ENCODE results near the gene LIF.

Gene LIF

DNA sequence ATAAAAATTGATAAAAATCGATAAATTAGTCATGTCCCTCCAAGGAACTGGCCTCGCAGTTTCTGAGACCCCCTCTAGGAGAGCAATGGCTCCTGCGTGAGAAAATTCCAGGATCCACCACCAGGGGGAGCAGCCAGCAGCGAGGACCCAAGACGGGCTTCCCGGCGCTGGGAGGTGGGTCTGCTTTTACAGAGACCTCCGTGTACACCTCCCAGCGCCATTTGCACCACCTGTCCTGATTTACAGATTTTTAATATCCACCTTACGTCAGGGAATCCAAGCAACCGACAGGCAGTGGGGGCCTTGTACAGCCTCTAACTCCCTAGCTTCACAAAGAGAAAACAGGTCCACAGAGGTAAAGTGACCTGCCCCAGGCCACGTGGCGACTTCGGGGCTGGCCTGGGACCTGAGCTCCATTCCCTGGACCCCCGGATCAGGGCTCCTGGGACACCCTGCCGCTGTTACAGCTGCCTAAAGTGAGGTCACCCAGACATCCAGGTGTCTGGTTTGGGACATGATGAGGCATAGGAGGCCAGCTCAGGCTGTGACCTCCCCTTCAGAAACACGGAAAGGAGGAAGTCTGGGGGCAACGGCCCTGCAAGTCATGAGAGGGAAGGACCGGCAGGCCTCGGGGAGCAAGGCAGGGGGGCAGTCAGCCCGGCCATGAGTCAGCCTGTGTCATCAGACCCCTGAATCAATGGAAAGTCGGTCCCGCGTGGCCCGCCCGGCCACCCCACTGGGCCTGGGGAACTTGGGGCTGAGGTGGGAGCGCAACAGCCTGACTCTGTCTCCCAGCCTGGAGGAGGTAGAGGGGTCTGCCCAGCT, 16.6 kb upstream of the LIF start:
- H3K27ac Mint-ChIP-seq, result peak overlapping the region; percentile 52
- peak; percentile 59 for DNase-seq
- peaks cover 1 to 13% of the 10 kb centered on the region in 2 donors for H3K36me3 Mint-ChIP-seq
- ATAC-seq (replicated peaks), result peak in 1 of 2 donors; percentile 18
- peaks cover 4 to 7% of the 10 kb centered on the region in 2 donors for H3K27me3 Mint-ChIP-seq
- no peaks in the 10 kb centered on the region for H3K9me3 Mint-ChIP-seq
- H3K4me1 Mint-ChIP-seq, result peaks cover 30 to 61% of the 10 kb centered on the region in 2 donors
- H3K4me3 Mint-ChIP-seq, result peak overlapping the region; percentile 64 to 80

DNA sequence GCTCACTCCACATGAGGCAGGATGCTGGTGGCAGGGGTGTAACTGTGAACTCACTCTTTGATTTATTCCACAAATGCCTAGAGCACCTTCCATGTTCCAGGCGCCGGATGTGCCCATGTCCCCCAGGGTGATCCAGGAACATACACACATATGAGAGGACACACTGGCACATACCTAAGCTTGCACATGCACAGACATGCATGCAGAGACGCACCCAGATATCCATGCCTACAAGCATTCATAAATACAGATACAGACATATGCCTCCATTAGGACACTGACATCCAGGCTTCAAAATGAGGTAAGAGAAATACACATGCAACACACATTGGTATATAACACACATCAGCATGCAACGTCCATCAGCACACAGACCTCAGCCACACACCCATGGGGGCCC, 15.6 kb upstream of the LIF start:
- H3K36me3 Mint-ChIP-seq, result peaks cover 0 to 13% of the 10 kb centered on the region in 2 donors
- ATAC-seq (replicated peaks), result no peak
- H3K27ac Mint-ChIP-seq, result no peak overlapping the region
- H3K27me3 Mint-ChIP-seq, result peaks cover 4 to 7% of the 10 kb centered on the region in 2 donors
- H3K9me3 Mint-ChIP-seq, result no peaks in the 10 kb centered on the region
- H3K4me3 Mint-ChIP-seq, result no peak overlapping the region
- H3K4me1 Mint-ChIP-seq, result peaks cover 24 to 55% of the 10 kb centered on the region in 2 donors
- DNase-seq, result no peak

DNA sequence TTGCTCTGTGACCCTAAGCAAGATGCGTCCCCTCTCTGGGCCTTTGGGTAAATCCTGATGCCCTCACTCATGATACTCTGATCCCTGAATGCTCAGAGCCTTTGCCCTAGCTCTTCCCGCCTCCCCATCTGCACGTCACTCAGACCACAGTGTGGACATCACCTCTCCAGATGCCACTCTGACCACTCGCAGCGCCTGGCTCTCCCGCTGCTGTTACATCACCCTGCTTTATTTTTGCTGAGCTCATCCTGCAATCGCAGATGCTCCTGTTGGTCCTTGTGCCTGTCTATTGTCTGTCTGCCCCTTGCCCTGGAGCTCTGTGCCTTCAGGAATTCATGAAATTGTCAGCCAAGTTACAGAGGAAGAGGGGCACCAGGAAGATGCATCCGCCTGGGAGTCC, 14.6 kb upstream of the LIF start:
- no peak for DNase-seq
- no peak for ATAC-seq (replicated peaks)
- no peaks in the 10 kb centered on the region for H3K9me3 Mint-ChIP-seq
- H3K27ac Mint-ChIP-seq, result no peak overlapping the region
- H3K36me3 Mint-ChIP-seq, result peaks cover 0 to 13% of the 10 kb centered on the region in 2 donors
- peaks cover 17 to 51% of the 10 kb centered on the region in 2 donors for H3K4me1 Mint-ChIP-seq
- peaks cover 4 to 7% of the 10 kb centered on the region in 2 donors for H3K27me3 Mint-ChIP-seq
- H3K4me3 Mint-ChIP-seq, result no peak overlapping the region

DNA sequence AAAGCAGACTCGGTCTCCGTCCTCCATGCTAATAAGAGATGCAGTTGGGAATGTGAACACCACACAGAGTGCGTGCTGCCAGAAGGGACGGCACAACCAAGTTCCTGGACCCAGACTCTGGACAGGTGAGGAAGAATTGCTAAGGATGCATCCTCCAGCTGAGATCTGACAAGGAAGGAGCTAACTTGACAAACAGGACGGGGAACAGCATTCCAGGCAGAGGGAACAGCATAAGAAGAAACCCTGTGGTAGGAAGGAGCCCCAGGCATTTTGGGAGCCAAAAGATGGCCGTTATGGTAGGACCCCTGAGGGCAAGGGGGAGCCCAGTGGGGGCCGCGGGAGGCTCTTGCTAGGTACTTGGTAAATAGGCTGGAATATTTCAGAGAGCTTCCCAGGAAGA, 14.1 kb upstream of the LIF start:
- Mint-ChIP-seq H3K4me1 (peaks cover 15 to 51% of the 10 kb centered on the region in 2 donors), H3K9me3 (no peaks in the 10 kb centered on the region), H3K27me3 (peaks cover 4 to 7% of the 10 kb centered on the region in 2 donors), H3K36me3 (peaks cover 0 to 13% of the 10 kb centered on the region in 2 donors), H3K27ac (no peak overlapping the region), H3K4me3 (no peak overlapping the region)
- ATAC-seq (replicated peaks), result no peak
- DNase-seq, result no peak

DNA sequence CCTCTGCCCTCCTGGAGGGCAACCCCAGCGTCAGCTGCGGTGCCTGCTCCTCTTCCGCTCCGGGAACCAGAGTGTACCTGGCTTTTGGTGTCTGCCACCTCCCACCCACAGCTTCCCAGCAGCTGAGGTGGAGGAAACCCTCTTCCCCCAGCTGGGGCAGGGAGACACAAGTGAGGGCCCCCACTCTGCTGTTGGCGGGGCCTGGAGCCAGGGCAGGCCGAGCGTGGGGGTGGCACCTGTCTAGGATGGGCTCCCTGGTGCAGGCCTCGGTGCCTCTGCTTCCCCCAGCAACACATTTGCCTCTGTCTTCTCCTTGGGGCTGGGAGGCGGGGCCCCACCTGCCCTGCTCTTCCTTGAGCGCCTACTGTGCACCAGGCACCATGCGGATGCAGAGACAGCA, 13.7 kb upstream of the LIF start:
- DNase-seq (no peak), ATAC-seq (replicated peaks) (no peak)
- Mint-ChIP-seq H3K27me3 (peaks cover 4 to 7% of the 10 kb centered on the region in 2 donors), H3K4me1 (peaks cover 12 to 50% of the 10 kb centered on the region in 2 donors), H3K36me3 (peaks cover 0 to 13% of the 10 kb centered on the region in 2 donors), H3K9me3 (no peaks in the 10 kb centered on the region), H3K4me3 (no peak overlapping the region), H3K27ac (no peak overlapping the region)

DNA sequence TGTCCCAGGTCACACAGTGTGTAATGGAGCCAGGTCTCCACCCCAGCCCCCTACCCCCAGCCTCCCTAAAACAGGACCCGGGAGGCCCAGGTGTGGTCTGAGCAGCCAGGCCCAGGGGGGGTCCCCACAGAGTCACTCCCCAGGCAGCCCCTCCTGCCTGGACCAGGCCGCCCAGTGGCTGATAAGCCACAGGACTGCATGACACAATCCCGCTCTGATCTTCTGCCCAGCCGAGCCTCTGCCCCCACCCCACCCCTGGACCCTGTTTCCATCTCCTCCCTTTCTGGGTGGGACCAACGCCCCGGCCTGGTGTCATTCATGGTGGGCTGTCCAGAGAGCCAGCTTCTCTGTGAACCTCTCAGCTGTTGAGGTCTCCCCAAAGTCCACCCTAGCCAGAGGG, 7.8 kb upstream of the LIF start:
- Mint-ChIP-seq H3K4me1 (peaks cover 12 to 41% of the 10 kb centered on the region in 2 donors), H3K4me3 (no peak overlapping the region), H3K27ac (peak overlapping the region; percentile 62), H3K27me3 (peaks cover 0 to 12% of the 10 kb centered on the region in 2 donors), H3K9me3 (no peaks in the 10 kb centered on the region), H3K36me3 (no peaks in the 10 kb centered on the region)
- no peak for DNase-seq
- ATAC-seq (replicated peaks), result no peak

DNA sequence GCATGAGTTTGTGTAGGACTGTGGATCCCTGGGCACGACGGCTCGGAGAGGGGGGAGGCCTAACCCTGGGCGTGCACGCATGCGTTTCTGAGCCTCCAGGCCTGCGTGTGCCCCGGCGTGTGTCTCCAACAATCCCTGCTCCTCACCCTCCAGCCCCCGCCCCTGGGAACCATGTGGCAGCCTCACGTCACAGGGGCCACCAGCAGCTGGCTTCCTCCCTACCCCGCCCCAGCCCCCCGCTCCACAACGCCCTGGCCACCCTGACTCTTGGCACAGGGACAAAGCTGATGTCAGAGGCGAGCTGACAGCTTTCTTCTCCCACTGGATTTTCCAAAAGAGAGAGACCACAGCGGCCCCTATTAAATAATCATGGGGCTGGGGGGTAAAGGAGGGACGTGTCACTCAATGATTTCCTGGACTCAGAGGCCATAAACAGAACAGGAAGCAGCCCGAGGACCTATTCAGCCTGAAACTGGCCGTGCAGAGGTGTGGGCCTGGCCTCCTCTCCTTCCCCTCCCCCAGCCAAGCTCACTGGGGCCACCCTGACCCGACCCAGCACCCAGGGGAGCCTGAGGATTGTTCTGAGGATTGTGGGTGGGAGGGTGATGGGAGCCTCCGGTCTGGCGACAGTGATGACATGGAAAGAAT, 6.8 kb upstream of the LIF start:
- H3K36me3 Mint-ChIP-seq, result no peaks in the 10 kb centered on the region
- H3K4me1 Mint-ChIP-seq, result peaks cover 17 to 44% of the 10 kb centered on the region in 2 donors
- DNase-seq (no peak), ATAC-seq (replicated peaks) (peak in 1 of 2 donors; percentile 29)
- peaks cover 8 to 13% of the 10 kb centered on the region in 2 donors for H3K27me3 Mint-ChIP-seq
- H3K27ac Mint-ChIP-seq, result no peak overlapping the region
- no peaks in the 10 kb centered on the region for H3K9me3 Mint-ChIP-seq
- no peak overlapping the region for H3K4me3 Mint-ChIP-seq

DNA sequence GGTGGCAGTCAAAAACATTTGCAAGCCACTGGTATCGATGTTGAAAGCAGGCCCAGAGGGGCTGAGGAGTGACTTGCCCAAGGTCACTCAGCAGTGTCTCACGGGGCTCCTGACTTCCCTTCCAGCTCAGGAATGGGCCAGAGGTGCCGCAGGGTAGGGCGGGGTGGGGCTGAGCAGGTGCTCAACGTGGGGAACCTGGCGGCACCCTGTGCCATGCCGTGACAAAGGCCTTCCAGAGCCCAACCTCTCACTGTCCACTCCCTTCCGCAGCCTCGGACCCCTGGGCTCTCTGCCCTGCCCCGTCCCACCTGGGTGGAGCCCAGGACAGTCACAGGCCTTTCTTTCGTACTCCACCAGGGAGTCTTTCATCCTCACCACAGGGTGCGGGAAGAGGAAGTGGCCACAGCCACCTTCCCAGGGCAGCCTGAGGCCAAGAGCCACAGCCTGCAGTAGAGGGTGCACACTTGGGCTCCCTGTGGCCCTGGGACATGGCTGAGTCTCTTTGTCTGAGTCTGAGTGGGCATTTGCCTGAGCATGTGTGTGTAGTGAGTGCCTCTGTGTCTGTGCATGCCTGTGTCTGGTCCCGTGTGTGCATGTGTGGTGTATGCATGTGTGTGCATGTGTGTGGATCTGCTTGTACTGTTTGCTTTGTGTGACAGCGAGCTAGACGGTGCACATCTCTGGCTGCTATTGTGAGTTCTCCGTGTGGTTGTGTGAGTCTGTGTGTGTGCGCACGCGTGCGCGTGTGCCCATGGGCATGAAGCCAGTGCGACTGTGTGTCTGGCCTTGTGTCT, 6.0 kb upstream of the LIF start:
- ATAC-seq (replicated peaks) (peak in 1 of 2 donors; percentile 14), DNase-seq (no peak)
- Mint-ChIP-seq H3K27me3 (peaks cover 15 to 20% of the 10 kb centered on the region in 2 donors), H3K27ac (no peak overlapping the region), H3K4me1 (peaks cover 23 to 46% of the 10 kb centered on the region in 2 donors), H3K9me3 (no peaks in the 10 kb centered on the region), H3K36me3 (no peaks in the 10 kb centered on the region), H3K4me3 (no peak overlapping the region)

DNA sequence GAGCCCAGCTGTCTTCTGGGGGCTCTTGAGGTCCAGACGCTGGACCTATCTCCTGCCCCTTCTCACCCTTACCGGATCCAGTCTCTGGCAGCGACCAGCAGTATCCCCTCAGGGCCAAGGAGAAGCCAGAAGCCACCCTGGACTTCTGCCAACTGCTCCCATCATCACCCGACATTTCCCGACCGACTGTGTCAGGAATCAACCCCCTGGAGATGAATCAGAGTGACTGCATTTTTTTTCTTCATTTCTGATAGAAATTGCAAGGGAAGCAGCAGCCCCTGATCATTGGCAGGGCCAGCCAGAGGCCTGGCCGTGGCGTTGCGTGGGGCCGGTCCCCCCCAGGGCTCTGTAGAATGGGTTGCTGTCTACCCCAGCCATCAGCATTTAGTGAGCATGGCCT, 5.2 kb upstream of the LIF start:
- Mint-ChIP-seq H3K9me3 (no peaks in the 10 kb centered on the region), H3K4me1 (peaks cover 30 to 54% of the 10 kb centered on the region in 2 donors), H3K4me3 (no peak overlapping the region), H3K36me3 (no peaks in the 10 kb centered on the region), H3K27me3 (peaks cover 21 to 29% of the 10 kb centered on the region in 2 donors), H3K27ac (no peak overlapping the region)
- ATAC-seq (replicated peaks), result no peak
- DNase-seq, result no peak

DNA sequence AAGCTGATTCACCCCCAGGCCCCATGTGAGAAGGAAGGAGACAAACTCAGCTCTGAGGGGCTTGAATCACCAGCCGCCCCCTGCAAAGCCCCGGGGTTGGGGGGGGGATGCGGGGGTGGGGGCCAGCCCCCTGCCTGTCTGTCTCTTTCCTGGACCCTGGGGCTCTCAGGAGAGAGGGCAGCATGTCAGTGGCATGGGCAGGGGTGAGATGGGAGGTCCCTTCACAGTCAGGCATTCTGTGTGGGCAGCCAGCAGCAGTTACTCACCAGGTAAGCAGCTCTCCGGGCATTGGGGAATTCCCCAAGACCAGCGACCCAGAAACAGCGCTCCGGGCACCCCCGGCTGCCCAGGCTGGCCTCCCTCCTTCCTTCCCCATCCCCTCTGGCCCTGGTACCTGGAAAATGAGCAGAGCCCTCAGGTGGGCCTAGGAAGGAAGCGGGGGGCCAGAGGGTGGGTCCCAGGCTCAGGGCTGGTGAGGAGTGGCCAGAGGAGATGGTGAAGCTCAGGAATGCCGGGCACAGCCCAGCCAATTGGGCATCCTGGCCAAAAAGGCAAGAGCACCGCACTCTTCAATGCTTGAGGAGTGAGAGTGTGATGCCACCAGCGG, 4.2 kb upstream of the LIF start:
- ATAC-seq (replicated peaks), result peak; percentile 77 to 80
- no peaks in the 10 kb centered on the region for H3K36me3 Mint-ChIP-seq

DNA sequence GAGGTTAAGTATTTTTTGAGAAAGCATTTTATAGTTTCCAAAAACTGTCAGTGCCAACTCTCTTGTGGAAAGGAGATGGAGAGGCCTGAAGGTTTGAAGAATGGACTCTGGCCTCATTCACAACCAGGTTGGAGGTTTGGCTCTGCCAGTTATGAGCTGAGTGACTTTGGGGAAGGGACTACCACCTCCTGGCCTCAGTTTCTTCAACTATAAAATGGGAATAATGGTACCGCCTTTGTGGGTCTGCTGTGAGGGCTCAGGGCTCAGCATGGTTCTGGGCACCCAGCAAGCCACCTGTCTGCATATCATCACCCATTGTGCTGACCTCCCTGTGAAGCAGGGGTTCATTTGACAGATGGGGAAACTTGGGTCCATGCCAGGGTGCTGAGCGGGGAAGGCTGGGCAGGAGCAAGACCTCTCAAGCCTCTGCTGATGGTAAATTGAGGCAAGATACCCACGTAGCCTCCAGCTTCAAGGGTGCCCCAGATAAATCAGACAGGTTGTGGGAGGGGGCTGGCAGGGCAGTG, 3.5 kb upstream of the LIF start:
- H3K27ac Mint-ChIP-seq, result peak overlapping the region; percentile 42
- H3K9me3 Mint-ChIP-seq, result no peaks in the 10 kb centered on the region
- H3K4me1 Mint-ChIP-seq, result peaks cover 39 to 57% of the 10 kb centered on the region in 2 donors
- peaks cover 36 to 45% of the 10 kb centered on the region in 2 donors for H3K27me3 Mint-ChIP-seq
- no peak for ATAC-seq (replicated peaks)
- no peaks in the 10 kb centered on the region for H3K36me3 Mint-ChIP-seq
- no peak for DNase-seq
- no peak overlapping the region for H3K4me3 Mint-ChIP-seq

More for the DNA sequence above, 4.2 kb upstream of the LIF start:
- Mint-ChIP-seq H3K27ac (no peak overlapping the region), H3K27me3 (peaks cover 30 to 39% of the 10 kb centered on the region in 2 donors), H3K4me3 (peak overlapping the region in 1 of 2 donors; percentile 37), H3K9me3 (no peaks in the 10 kb centered on the region), H3K4me1 (peaks cover 36 to 54% of the 10 kb centered on the region in 2 donors)
- DNase-seq, result peak; percentile 35

DNA sequence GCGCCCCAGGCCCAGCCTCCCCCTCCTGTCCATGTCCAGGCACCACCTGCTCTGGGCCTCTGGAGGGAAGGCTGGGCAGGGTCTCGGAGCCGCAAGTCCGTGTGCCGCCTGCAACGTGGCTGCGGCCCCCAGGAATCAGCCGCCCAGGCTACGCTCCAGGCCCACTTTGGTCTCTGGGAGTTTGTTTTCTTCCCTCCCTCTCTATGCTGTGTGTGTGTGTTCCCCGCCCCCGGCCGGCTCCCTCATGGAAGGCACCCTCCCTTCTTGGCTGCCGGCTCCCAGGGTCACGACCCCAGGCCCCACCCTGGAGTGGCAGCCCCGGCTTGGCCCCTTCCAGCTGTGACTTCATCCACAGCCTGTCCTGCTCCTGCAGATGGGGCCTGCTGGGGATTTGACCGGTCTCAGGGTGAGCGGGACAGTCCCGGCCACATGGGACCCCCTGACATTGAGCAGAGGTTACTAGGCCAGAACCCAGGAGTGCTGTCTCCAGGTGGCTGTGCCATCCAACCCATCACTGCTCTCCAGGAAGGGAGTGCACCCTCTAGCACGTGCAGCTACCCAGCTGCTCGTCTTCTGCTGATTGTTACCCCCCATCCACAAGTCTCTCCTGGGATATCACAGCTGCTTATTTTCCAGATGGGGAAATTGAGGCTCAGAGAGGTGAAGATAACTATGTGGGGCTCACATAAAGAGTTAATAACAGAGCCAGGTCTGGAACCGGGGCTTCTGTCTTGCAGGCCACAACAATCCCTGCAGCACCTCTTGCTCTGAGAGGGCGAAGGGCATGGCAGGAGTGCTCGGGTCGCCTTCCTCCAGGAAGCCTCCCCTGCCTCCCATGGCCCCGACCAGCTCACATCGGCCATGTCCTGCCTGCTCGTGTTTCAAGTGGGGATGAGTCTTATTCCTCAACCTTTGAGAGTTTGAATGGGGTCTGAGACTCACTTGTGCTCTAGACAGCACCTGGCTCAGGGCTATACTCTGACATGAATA, 2.8 kb upstream of the LIF start:
- DNase-seq, result no peak
- peak overlapping the region; percentile 42 for H3K27ac Mint-ChIP-seq
- no peaks in the 10 kb centered on the region for H3K9me3 Mint-ChIP-seq
- peaks cover 0 to under 1% of the 10 kb centered on the region in 2 donors for H3K36me3 Mint-ChIP-seq
- peaks cover 40 to 59% of the 10 kb centered on the region in 2 donors for H3K4me1 Mint-ChIP-seq
- no peak overlapping the region for H3K4me3 Mint-ChIP-seq
- no peak for ATAC-seq (replicated peaks)
- peaks cover 42 to 45% of the 10 kb centered on the region in 2 donors for H3K27me3 Mint-ChIP-seq

DNA sequence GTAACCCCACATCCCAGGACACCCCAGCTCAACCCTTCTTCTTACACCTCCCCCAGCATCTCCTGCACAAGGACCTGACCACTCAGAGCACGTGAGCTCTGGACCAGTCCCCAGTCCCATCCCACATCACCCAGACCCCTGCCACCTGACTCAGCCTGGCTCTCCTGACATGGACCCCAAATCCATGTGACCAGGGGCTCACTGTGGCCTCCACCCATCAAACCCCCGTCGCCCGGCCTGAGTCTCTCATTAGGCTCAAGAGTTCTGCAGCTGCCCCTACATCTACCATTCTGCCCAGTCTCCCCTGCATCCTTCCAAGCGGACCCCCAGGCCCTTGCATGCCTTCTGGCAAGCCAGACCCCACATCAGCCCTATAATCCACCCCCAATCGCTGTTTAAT, 1.9 kb upstream of the LIF start:
- ATAC-seq (replicated peaks) (no peak), DNase-seq (no peak)
- peaks cover 2 to 6% of the 10 kb centered on the region in 2 donors for H3K36me3 Mint-ChIP-seq
- peaks cover 41 to 59% of the 10 kb centered on the region in 2 donors for H3K4me1 Mint-ChIP-seq
- H3K27me3 Mint-ChIP-seq, result peaks cover 43 to 44% of the 10 kb centered on the region in 2 donors
- H3K9me3 Mint-ChIP-seq, result no peaks in the 10 kb centered on the region
- H3K27ac Mint-ChIP-seq, result peak overlapping the region; percentile 21
- H3K4me3 Mint-ChIP-seq, result no peak overlapping the region

All from stimulated activated naive B cell treated with anti-CD40 and anti-IgM and Interleukin-4, amounts not matched to agents 10 μg/mL and 1 μg/mL and 100 μg/mL, for 72 hours (primary cell).